ENCODE data around the gene SKI.

DNA sequence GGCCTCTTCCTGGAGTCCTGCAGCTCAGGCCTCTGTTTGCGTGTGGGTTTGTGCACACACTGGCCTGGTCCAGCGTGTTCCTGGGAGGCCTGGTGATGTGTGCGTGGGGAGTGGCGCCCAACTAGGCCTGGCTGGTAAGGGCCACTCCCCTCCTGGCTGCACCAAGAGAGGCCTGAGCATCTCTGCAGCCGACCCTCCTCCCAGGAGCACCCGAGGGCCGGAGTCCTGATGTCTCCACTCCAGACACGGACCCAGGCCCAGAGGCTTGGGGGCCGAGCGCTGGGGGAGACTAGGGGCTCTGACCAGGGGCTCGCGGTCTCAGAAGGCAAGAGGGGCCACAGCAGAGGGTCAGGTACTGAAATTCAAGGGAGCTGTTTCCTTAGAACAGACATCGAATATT is 130.0 kb downstream of the SKI start:
- TF ChIP-seq POLR2A (IDR thresholded peaks at IDR 0.05) = no peak
- TF ChIP-seq, protein P1, sequence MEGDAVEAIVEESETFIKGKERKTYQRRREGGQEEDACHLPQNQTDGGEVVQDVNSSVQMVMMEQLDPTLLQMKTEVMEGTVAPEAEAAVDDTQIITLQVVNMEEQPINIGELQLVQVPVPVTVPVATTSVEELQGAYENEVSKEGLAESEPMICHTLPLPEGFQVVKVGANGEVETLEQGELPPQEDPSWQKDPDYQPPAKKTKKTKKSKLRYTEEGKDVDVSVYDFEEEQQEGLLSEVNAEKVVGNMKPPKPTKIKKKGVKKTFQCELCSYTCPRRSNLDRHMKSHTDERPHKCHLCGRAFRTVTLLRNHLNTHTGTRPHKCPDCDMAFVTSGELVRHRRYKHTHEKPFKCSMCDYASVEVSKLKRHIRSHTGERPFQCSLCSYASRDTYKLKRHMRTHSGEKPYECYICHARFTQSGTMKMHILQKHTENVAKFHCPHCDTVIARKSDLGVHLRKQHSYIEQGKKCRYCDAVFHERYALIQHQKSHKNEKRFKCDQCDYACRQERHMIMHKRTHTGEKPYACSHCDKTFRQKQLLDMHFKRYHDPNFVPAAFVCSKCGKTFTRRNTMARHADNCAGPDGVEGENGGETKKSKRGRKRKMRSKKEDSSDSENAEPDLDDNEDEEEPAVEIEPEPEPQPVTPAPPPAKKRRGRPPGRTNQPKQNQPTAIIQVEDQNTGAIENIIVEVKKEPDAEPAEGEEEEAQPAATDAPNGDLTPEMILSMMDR (IDR thresholded peaks at IDR 0.05) = no peak
